Fibroblast of the conjunctiva (primary cell): Measurements from ENCODE around the gene MYCBP2.
A peak's percentile ranks its signal among the peaks of the same experiment; 100 is the strongest.
"Not testable (repeated sequence)": the region's sequence is repeated elsewhere in the genome, so short reads cannot be mapped to it uniquely, and the experiment has no call there.

ENCODE experiments used
- DNase-seq: peaks from one replicate; pipeline ENCODE4 v3.0.0-alpha.2; 2010; ENCODE audit warnings: low read depth

MYCBP2 gene

DNA sequence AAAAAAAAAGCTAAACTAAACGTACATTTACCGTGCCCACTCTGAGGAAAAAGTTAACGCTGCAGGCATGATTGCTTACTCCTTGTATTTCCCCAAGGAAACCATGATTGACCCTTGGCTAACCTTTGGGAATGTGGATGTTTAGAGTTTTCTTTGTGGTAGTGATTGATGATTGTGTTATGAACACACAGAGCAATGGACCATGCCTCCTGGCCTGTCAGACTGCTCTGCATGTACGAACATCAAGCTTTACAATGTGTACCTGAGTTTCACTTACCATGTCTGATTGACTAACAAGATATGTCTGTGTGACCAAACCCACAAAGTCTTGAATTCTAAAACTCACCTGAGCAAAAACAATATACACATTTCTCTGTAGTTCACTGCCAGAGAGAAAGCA lies 35.1 kb downstream of the MYCBP2 start:
- no peak for DNase-seq

- DNase-seq, result no peak
These were observed 36.6 kb downstream of the MYCBP2 start for GRCh38 chr13:77290342-77290741.

DNA sequence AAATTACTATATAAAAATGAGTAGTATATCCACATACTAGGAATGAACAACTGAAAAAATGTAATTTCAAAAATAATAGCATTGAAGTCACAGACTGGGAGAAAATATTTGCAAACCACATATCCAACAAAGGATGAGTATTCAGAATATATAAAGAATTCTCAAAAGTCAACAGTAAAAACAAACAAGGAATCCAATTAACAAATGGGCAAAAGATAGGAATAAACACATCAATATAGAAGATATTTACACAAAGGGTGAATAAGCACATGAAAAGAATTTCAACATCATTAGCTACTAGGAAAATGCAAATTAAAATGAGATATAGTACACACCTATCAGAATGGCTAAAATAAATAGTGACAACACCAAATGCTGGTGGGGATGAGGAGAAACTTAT lies 37.0 kb downstream of the MYCBP2 start:
- no peak for DNase-seq

GRCh38 chr13:77285632-77286031 lies 41.3 kb downstream of the MYCBP2 start:
- not testable (repeated sequence) for DNase-seq

DNA sequence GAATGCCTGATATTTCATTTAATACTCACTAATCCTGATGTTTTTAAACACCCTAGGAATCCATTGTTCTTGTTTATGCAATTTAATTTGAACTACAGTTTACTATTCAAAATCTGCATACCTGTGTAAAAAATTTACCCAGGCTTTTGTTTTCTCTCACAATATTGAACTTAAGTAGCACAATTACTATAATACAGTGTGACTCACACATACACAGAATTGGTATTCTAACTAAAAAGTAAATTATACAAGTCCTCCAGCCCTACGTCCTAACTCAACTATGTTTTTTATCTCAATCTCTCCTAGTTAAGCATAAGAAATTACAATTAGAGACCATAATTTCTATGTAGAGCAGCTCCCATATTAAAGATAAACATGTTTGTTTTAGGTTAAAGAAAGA lies 41.8 kb downstream of the MYCBP2 start:
- DNase-seq, result no peak

DNA sequence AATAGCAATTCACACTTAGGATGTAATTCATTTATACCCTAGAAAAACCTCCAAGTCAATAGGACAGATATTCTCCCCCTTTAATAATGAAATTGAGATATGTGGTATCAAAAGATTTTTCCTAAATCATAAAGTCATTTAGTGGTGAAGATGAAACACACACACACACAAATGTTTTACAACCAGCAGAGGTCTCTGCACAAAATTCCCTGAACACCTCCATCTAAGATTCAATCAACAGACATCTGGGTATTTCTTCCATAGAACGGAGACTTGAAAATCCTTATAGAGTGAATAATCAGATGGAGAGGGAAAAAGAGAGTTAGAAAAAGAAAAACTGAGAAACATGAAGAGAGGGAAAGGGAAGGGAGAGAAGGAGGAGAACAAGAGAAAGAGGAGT lies 52.8 kb downstream of the MYCBP2 start:
- no peak for DNase-seq

- no peak for DNase-seq
These were observed 57.8 kb downstream of the MYCBP2 start for GRCh38 chr13:77269141-77269540.

GRCh38 chr13:77267362-77267761 lies 59.5 kb downstream of the MYCBP2 start:
- DNase-seq, result peak; percentile 29

GRCh38 chr13:77265336-77265735 lies 61.6 kb downstream of the MYCBP2 start:
- no peak for DNase-seq

DNA sequence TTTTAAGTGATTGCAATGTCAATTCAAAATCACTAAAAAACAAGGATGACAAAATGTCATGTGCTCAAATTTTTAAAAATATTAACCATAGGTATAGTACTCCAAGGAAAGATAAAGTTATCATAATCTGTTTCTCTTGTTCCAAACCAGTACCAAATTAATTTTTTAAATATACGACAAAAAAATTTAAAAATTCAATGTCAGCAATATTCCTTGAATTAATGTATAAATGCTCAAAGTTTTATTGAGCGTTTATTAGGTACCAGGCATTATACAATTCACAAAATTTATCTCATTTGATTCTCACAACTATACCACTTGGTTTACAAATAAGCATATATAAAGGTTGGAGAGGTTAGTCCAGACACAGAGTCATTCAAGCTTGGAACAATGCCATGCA lies 64.7 kb downstream of the MYCBP2 start:
- no peak for DNase-seq

DNA sequence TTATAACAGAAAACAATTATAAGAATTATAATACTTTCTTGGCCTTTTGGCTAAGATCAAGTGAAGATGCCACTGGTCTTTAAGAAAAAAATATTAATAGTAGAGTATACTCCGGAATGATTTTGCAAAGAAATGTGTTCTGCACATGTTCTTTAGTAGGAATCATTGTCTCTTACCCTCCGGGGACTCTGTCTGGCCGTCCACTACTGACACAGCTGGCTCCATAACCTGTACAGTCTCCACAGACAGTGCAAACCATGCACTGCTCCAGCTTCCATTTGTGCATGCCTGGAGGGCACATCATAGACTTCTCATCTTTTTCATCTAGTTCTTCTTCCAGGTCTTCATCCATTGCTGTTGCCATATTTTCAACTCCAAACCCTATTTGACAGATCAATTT lies 75.9 kb downstream of the MYCBP2 start:
- no peak for DNase-seq

GRCh38 chr13:77245224-77245623 lies 81.7 kb downstream of the MYCBP2 start:
- DNase-seq, result not testable (repeated sequence)

DNA sequence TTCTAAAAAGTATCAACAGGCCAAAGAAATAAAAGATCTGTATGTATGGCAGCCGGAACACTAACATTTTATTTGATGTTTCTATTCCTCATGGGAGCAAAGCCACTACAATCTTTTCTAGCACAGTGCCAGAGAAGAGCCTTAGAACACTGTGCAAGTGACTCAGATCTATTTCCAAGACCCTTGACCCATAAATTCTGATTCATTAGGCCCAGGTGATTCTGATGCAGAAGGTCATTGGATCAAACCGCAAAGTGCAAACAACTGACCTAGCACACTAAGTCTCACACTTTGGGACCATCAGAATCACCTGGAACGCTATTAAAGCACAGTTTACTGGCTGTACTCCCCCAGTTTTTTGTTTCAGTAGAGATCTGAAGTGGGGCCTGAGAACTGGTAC lies 87.6 kb downstream of the MYCBP2 start:
- no peak for DNase-seq

DNA sequence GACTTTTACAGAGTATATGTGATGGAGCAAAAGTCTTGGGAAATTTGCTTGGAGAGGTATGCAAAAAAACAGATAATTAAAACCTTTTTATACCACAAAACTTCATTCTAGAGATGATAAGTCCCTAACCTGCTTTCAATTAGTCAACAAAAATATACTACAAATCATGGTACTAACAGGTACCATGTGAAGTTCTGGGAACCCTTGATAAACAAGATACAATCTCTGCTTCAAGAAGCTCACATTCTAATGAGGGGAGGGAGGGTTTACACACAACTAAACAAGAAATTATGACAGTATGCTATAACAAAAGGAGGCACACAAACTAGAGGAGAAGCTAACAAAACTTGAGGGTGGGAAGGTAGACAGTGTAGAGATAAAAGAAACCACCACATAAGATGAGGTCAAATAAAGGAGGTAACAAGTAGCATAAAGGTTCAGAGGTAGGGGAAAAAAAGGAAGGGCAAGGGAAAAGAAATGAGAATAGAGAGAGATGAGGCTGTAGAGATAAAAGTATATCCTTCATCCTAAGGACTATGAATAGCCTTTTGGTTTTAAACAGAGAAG lies 91.4 kb downstream of the MYCBP2 start:
- DNase-seq, result no peak

- no peak for DNase-seq
These were observed 93.7 kb downstream of the MYCBP2 start for GRCh38 chr13:77233159-77233558.

GRCh38 chr13:77230560-77230959 lies 96.3 kb downstream of the MYCBP2 start:
- DNase-seq, result no peak

DNA sequence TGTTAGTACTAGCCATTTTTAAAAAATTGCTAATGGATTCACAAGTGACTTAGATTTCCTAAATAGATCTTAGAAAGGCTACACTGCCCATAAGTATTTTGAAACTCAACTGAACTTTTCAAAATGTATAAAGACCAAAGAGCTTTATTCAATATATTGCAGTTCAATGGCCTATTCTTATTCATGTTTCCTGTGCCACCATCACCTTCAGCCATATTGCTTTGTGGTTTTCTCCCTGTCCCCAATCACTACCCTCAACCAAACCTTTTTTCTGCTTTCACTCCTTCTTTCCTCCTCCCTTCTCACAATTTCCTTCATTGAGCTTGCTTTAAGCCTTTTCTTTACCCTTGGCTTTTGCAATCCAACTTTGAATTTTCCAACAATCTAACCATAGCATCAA lies 100.9 kb downstream of the MYCBP2 start:
- no peak for DNase-seq

DNA sequence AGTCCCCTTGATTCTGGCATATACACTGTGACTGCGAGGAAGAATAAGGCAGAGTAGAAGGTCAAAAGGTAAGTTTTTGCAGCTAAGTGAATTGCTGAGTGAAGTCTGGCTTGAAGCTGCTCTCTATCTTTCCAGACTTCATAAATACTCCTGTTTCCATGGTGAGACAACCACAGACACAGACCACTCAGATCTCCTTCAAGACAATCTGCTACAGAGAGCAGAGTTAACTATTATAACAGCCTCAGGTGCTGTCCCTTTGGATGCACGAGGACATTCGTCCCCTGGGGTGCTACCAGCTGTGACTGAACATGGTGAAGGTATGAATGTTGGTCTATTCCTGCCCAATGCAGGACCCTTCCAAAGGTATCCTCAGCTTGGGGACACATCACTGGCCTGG lies 104.0 kb downstream of the MYCBP2 start:
- no peak for DNase-seq

DNA sequence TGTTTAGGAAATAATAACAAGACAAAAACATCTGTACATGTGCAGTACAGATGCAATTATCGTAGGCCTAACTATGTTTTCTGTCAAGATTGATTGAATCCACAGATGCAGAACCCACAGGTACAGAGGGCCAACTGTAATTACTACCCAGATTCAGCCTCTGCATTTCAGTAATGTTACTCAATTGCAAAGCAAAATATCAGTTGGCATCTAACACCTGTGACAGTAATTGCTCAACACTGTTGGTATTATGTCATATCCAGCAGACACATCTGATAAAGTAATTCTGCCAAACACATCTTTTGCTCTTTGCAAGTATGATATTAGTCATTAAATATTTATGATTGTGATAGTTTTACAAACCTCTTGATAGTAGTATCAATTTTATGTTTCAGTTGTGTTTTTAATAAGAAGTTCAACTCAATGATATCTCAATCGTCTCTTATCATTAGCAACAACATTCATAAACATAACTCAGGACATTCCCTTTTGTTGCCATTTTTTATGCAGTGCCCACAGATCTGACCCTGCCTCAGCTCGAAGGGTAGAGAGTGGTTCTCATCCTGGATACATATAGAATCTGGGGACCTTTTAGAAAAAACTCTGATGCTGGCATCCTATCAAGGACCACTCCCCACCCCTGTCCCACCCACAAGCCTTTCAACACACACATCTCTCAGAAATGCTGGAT lies 104.7 kb downstream of the MYCBP2 start:
- DNase-seq, result no peak

DNA sequence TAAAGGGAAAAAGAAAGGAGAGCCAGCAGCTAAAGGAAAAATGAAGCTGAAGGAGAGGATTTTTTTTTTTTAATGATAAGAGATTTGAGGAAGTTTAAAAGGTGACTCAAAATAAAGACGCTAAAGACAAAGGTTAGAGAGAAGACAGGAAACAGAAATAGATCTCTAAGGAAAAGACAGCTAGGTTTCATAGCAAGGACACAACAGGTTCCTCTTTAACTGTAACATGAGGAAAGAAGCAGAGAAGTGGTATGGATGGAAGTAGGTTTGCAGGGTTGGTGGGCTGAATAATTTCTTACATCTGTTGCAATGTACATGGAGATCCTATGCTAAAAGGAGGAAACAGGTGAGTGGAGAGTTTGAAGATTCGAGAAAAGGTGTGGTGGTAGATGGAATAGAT lies 107.5 kb downstream of the MYCBP2 start:
- no peak for DNase-seq

GRCh38 chr13:77218274-77218673 lies 108.6 kb downstream of the MYCBP2 start:
- no peak for DNase-seq

GRCh38 chr13:77215543-77215942 lies 111.4 kb downstream of the MYCBP2 start:
- DNase-seq, result no peak

DNA sequence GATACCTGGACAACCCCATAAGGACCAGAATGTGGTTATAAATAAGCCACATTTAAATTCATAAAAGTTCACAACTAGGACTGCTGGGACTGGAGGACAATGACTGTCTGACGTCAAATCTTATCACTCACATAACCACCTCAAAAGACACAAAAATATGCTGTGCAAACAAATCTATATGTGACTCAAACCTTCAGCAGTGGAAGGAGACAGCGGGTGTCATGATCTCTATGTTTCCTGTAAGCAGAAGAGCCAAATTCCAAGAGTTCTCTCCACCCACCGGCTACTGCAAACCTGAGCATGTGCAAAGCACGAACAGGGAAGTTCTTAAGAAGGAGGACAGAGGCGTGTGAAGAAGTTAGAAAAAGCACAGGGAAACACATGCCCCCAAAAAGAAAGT lies 113.2 kb downstream of the MYCBP2 start:
- no peak for DNase-seq

DNA sequence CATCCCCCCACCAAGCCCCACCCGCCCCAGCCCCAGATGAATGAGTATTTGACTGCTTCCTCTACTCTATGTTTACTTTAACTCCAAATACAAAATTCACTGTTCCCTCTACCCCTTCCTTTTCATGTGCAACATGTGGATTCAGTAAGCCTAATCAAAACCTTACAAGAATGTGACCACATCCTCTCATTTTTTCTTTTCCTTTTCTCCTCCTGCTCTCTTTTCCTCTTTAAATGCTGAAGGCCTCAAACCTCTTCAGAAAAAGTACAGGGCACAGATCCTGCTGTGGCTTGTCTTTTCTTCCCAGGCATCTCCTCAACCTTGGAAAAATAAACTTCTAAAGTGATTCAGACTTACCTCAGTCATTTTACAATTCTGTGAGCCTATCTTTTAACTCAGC lies 119.0 kb downstream of the MYCBP2 start:
- DNase-seq, result peak; percentile 48
